HG02884 (cell line): ENCODE data around the gene HOXD13.

Source experiments
- ATAC-seq: cut with Tn5 transposase; IDR thresholded peaks from one replicate; pipeline ENCODE4 v1.9.1; 2021; ENCODE audit warnings: mild to moderate bottlenecking, moderate library complexity; ENCODE audit not compliant: unreplicated experiment

HOXD13 gene

GRCh38 chr2:176080540-176081375 is 11.8 kb upstream of the HOXD13 start:
- ATAC-seq: no peak

- no peak for ATAC-seq
Observed at GRCh38 chr2:176081376-176081836, 11.1 kb upstream of the HOXD13 start.

GRCh38 chr2:176081837-176082524 is 10.5 kb upstream of the HOXD13 start:
- ATAC-seq: no peak

GRCh38 chr2:176082525-176082823 is 10.0 kb upstream of the HOXD13 start:
- no peak for ATAC-seq

GRCh38 chr2:176082824-176083751 is 9.4 kb upstream of the HOXD13 start:
- ATAC-seq: no peak

- ATAC-seq: no peak
Observed at GRCh38 chr2:176083796-176084261, 8.7 kb upstream of the HOXD13 start, which contains the start of gene EVX2. Gene EVX2, minus strand, starts transcription at chr2:176083962. Its CDS starts 186 bp downstream, at chr2:176083776.

GRCh38 chr2:176084611-176085119 is 7.9 kb upstream of the HOXD13 start:
- no peak for ATAC-seq

- ATAC-seq: no peak
Observed at GRCh38 chr2:176085120-176085788, 7.3 kb upstream of the HOXD13 start.

GRCh38 chr2:176085861-176086771 is 6.4 kb upstream of the HOXD13 start:
- no peak for ATAC-seq

- ATAC-seq: no peak
Observed at GRCh38 chr2:176087330-176088047, 5.0 kb upstream of the HOXD13 start.

- ATAC-seq: no peak
Observed at GRCh38 chr2:176088048-176088936, 4.2 kb upstream of the HOXD13 start.

- ATAC-seq: no peak
Observed at GRCh38 chr2:176088937-176089842, 3.3 kb upstream of the HOXD13 start.

- no peak for ATAC-seq
Observed at GRCh38 chr2:176089843-176090395, 2.6 kb upstream of the HOXD13 start.

GRCh38 chr2:176090862-176091261 is 1.7 kb upstream of the HOXD13 start:
- no peak for ATAC-seq

- ATAC-seq: no peak
Observed at GRCh38 chr2:176091329-176092258, 927 bp upstream of the HOXD13 start.
